Keratinocyte (primary cell): ENCODE measurements around the gene TUT1. TPM values are rescaled to one million over a fixed set of nuclear protein-coding genes. Genes with fewer than 3 reads are reported as not detected.

Experiments
- DNase-seq: peaks from one replicate; pipeline ENCODE4 v3.0.0-alpha.2; 2011; ENCODE audit warnings: low read depth, missing footprints, low spot score
- FAIRE-seq: peaks from 2 replicates; lab custom pipeline; 2011; peaks lifted over from hg19 to GRCh38; lab: Jason Lieb, UNC
- H2AFZ ChIP-seq: 2 replicates; pipeline ENCODE4 v1.6.0; 2012; ENCODE audit warnings: low read length, control low read depth, inconsistent platforms; ENCODE audit not compliant: control insufficient read depth
- H3K27ac ChIP-seq: 2 replicates; pipeline ENCODE4 v1.5.1; 2011; ENCODE audit warnings: low read length; ENCODE audit not compliant: control insufficient read depth, insufficient read depth
- H3K27me3 ChIP-seq: 3 replicates; pipeline ENCODE4 v1.6.0; 2011; ENCODE audit warnings: low read length; ENCODE audit not compliant: control insufficient read depth, insufficient read depth; ENCODE audit errors: extremely low read depth
- H3K36me3 ChIP-seq, 2 experiments: 2 replicates in 1 of 2; 3 replicates in 1 of 2; pipeline ENCODE4 v1.5.1; 2011; ENCODE audit warnings: low read length in 2 of 2, mild to moderate bottlenecking in 1 of 2; ENCODE audit not compliant: control insufficient read depth in 2 of 2, insufficient read depth in 2 of 2; ENCODE audit errors: extremely low read depth in 1 of 2
- H3K4me1 ChIP-seq: 3 replicates; pipeline ENCODE4 v1.5.1; 2011; ENCODE audit warnings: low read length; ENCODE audit not compliant: control insufficient read depth, insufficient read depth; ENCODE audit errors: extremely low read depth
- H3K4me2 ChIP-seq: 3 replicates; pipeline ENCODE4 v1.6.0; 2011; ENCODE audit warnings: low read depth, low read length; ENCODE audit not compliant: control insufficient read depth, insufficient read depth; ENCODE audit errors: extremely low read depth
- H3K4me3 ChIP-seq, 3 experiments: fragments of 200-600 bp in 1 of 3; sonication (generic) in 1 of 3; 2 replicates in 2 of 3; 3 replicates in 1 of 3; pipeline ENCODE4 v1.5.1; 2011 to 2016; ENCODE audit warnings: low read length in 3 of 3, mild to moderate bottlenecking in 3 of 3, control low read depth in 2 of 3, inconsistent platforms in 1 of 3, low read depth in 1 of 3, mixed read lengths in 1 of 3, mixed run types in 1 of 3, moderate library complexity in 1 of 3; ENCODE audit not compliant: control insufficient read depth in 2 of 3, insufficient read depth in 2 of 3; ENCODE audit errors: extremely low read depth in 1 of 3
- H3K79me2 ChIP-seq: 2 replicates; pipeline ENCODE4 v1.6.0; 2012; ENCODE audit warnings: low read length; ENCODE audit not compliant: control insufficient read depth, insufficient read depth
- H3K9ac ChIP-seq: 3 replicates; pipeline ENCODE4 v1.6.0; 2011; ENCODE audit warnings: low read length; ENCODE audit not compliant: control insufficient read depth, insufficient read depth; ENCODE audit errors: extremely low read depth
- H3K9me1 ChIP-seq: 3 replicates; pipeline ENCODE4 v1.6.0; 2011; ENCODE audit warnings: low read length; ENCODE audit not compliant: control insufficient read depth, insufficient read depth; ENCODE audit errors: extremely low read depth
- H3K9me3 ChIP-seq: 2 replicates; pipeline ENCODE4 v1.5.1; 2012; ENCODE audit warnings: low read depth, low read length; ENCODE audit not compliant: control insufficient read depth
- H4K20me1 ChIP-seq: 3 replicates; pipeline ENCODE4 v1.6.0; 2011; ENCODE audit warnings: low read length; ENCODE audit not compliant: control insufficient read depth, insufficient read depth; ENCODE audit errors: extremely low read depth
- CTCF ChIP-seq, 3 experiments: IDR thresholded peaks in 1 of 3; conservative IDR thresholded peaks in 1 of 3; optimal IDR thresholded peaks in 1 of 3; 2 replicates in 2 of 3; 3 replicates in 1 of 3; pipeline versions ENCODE3 to v1.5.1; 2011; ENCODE audit warnings: low read length in 3 of 3, mild to moderate bottlenecking in 3 of 3, moderate library complexity in 2 of 3, control low read depth in 1 of 3, inconsistent platforms in 1 of 3; ENCODE audit not compliant: insufficient read depth in 2 of 3; ENCODE audit errors: extremely low read depth in 1 of 3
- EZH2 ChIP-seq: IDR thresholded peaks from one replicate; pipeline ENCODE4 v1.6.1; 2012; ENCODE audit warnings: inconsistent platforms, mild to moderate bottlenecking, low read length, moderate library complexity
- dilution Hi-C: fragments of 300-500 bp; cut with MboI; formaldehyde crosslinking; loops from one replicate; pipeline ENCODE4 v1.7.0; 2020; ENCODE audit warnings: low sequenced_read_pairs; ENCODE audit not compliant: extremely low pct_ligation_motif_present
- polyA plus RNA-seq, 5 experiments: library from polyadenylated mRNA; depleted of rRNA in 3 of 5; stranded (reverse) in 3 of 5; stranded (forward) in 1 of 5; unstranded in 1 of 5; fragments of >200 nt; gene quantifications; 1 replicate in 1 of 5; 2 replicates in 3 of 5; 3 replicates in 1 of 5; pipeline versions ENCODE4 v1.2.1 to v1.2.3, GENCODE V29; 2011 to 2012; ENCODE audit warnings: missing spikeins in 2 of 5, low read depth in 1 of 5, low replicate concordance in 1 of 5

The TUT1 gene
- polyA plus RNA-seq, 1 donor (not counting 4 experiments of a cell fraction or from before 2014, with no cell fraction given) = 10.5 TPM

GRCh38 chr11:62605467-62605866, 14.1 kb upstream of the TUT1 start:
- Histone ChIP-seq H3K27me3 (no peaks in the 10 kb centered on the region), H3K9me1 (no peaks in the 10 kb centered on the region), H3K79me2 (peaks cover 10% of the 10 kb centered on the region), H3K4me2 (no peak overlapping the region), H3K36me3 (peaks cover 13 to 14% of the 10 kb centered on the region in 2 experiments), H2AFZ (no peak overlapping the region), H3K27ac (no peak overlapping the region), H3K9ac (no peak overlapping the region), H3K4me1 (peaks cover 3% of the 10 kb centered on the region), H4K20me1 (no peaks in the 10 kb centered on the region), H3K9me3 (no peaks in the 10 kb centered on the region), H3K4me3 (no peak overlapping the region)
- FAIRE-seq (no peak), DNase-seq (no peak)
- dilution Hi-C loops = no loop called here
- TF ChIP-seq CTCF (optimal IDR thresholded peaks at IDR 0.05 in 1 of 3, IDR thresholded peaks at IDR 0.05 in 1 of 3, conservative IDR thresholded peaks at IDR 0.05 in 1 of 3; ENCODE audit: extremely low read depth in 1 of 3, insufficient read depth in 2 of 3, low read length in 3 of 3) = no peak
- TF ChIP-seq EZH2 = no peak

GRCh38 chr11:62604460-62605120, 13.3 kb upstream of the TUT1 start:
- no peaks in the 10 kb centered on the region for H4K20me1 ChIP-seq
- H3K4me2 ChIP-seq = no peak overlapping the region
- H3K36me3 ChIP-seq = peaks cover 12 to 14% of the 10 kb centered on the region in 2 experiments
- H3K9me1 ChIP-seq = no peaks in the 10 kb centered on the region
- peaks cover 5% of the 10 kb centered on the region for H3K4me1 ChIP-seq
- H3K79me2 ChIP-seq = peaks cover 16% of the 10 kb centered on the region
- no peak overlapping the region for H3K27ac ChIP-seq
- dilution Hi-C loops = no loop called here
- H3K9ac ChIP-seq = no peak overlapping the region
- no peak for FAIRE-seq
- no peak overlapping the region for H2AFZ ChIP-seq
- H3K27me3 ChIP-seq = no peaks in the 10 kb centered on the region
- no peak for DNase-seq
- no peaks in the 10 kb centered on the region for H3K9me3 ChIP-seq
- no peak for TF ChIP-seq CTCF (optimal IDR thresholded peaks at IDR 0.05 in 1 of 3, IDR thresholded peaks at IDR 0.05 in 1 of 3, conservative IDR thresholded peaks at IDR 0.05 in 1 of 3; ENCODE audit: extremely low read depth in 1 of 3, insufficient read depth in 2 of 3, low read length in 3 of 3)
- no peak for TF ChIP-seq EZH2
- H3K4me3 ChIP-seq = no peak overlapping the region
